ENCODE results near the gene CD200.

The CD200 gene

DNA sequence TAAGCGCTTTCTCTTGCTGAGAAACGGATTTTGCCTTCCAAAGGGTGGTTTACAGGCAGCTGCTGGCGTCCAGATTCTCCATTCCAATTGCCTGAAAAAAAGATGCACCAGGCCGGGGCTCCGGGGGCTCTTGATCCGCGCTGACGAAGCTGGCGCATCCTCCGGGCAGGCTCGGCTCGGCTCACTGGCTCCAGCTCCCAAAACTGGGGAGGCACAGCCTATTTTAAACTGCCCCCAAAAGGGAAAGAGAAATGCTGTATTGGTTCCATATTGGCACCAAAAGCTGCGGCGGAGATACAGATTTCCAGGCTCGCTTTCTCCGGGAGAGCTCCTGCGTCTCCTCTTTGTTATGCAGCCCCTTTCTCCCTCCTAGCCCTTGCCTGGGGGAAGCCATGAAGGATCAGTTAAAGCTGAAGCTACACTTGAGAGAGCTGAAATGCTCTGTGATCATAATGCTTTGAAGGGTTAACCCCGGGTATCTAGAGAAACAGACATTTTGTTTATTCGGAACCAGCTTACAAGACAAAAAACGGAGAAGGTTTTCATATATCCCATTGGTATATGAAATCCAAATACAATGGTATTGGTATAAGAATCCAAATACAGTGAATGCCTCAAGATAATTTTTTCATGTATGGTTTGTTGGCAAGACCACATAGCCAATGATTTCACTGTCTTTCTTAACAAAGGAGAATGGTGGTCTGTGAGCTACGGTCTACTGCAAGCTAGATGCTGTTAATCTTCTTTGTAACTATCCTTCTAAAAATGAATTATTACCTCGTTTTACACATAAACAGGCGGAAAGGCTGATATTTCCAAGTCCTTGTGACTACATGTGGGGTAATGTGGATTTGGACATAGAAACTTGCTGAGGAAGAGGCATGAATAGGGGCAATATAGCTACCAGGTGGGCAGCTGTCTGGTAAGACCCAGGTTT is 693 bp downstream of the CD200 start:
- no peak for DNase-seq (ENCODE audit: low spot score)

DNA sequence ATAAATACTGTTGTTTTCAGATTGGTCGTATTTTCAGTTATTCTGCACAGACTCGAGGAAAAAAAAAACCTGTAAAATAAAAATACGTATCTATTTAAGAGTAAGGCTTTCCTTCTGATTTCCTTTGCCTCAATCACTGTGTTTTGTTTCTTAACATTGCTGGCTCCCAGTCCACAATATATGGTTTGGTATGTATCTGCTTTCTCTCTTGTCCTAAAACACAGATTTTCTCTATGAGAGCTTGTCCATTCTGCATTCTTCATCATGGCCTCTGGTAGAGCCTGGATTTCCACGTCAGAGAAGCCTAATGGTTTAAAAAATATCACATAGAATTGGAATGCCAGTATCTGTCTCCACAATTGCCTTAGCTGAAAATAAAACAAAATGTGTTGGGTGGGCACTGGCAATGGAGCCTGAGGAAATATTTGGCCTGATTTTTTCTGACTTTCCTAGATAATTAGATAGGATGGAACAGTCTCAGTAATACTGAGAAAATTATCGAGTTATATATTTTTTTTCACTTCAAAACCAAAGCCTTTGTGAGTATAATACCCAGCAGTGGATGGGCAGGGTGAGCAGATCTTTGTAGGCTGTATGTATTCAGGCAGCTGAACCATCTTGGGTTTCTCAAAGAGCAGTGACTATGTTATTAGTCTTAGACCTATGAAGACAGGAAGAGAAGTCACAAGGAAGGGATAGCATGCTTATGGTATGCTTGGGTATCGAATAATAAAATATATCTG is 1.9 kb downstream of the CD200 start:
- no peak for DNase-seq (ENCODE audit: low spot score)

DNA sequence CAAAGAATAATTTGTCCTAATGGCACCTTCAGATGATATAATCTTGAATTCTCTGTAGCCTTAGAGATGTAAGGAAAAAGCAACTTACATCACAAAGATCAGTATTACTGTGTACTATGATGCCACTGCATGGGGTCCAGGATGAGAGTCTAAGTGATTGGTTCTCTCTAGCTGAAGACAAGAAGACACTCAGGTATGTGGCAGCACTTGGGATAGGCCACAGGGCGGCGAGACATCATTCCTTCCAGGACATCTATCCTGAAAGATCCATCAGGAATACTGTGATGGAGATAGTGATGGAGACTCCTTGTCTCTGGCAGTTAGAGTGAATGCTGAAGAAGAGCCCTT is 2.5 kb downstream of the CD200 start:
- no peak for DNase-seq (ENCODE audit: low spot score)

DNA sequence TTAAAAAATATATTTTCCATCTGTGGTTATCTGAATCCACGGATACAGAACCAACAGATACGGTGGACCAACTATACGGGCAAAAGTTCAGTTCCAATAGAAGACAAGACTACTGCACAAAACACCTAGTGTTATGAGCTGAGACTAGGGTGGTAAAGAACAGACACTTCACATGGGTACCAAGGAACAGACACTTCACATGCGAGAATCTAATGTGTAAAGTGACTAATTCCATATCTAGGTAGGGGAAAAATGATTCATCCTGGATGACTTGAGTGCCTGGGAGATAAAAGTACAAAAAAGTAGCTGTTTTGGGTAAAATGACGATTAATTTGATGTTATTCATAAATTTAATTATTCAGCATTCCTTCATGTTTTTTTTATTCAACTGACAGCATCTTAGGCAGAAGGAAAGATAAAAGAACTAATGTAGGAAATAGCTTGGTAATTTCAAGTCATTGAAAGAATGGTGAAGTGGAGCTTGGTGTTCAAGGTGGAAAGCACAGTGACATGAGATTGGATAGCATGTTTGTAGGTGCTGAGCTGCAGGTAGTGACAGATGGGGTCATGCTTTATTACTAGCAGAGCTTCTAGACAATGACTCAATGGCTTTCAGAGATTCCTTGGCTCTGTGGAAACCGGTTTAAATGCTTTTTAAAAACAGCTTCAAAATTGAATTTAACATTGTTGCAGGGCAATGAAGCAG is 5.2 kb downstream of the CD200 start:
- DNase-seq (ENCODE audit: low spot score): no peak

DNA sequence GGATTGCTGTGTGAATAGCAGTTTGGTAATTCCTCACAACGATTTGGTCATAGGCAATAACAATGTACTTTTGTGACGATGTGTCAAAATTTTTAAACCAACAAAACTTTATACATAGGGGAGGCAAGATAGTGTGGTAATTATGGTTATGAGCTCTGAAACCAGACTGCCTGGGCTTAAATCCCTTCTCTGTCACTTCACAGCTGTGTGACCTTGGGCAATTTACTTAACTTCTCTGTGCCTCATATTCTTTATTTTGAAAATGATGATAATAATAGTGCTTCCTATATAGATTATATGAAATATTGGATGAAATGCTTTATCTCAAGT is 5.7 kb downstream of the CD200 start:
- DNase-seq (ENCODE audit: low spot score): no peak

DNA sequence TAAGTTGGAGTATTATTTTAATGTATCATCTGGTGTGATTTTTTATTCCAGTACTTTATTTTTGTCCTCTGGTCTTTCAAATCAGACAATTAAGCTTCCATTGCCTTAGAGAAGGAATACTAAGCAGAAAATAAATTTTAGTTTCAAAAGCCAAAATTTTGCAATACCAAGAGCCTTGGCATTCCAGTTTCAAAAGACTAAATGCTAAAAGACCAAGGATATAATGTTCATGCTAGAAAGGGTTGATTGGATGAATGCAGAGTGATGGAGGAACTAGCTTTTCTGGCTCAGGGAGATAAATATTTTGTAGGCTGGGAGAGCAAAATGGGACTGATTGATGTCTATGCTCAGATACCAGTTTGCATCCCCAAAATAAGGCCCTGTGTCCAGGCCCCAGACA is 6.2 kb downstream of the CD200 start:
- DNase-seq (ENCODE audit: low spot score): no peak

DNA sequence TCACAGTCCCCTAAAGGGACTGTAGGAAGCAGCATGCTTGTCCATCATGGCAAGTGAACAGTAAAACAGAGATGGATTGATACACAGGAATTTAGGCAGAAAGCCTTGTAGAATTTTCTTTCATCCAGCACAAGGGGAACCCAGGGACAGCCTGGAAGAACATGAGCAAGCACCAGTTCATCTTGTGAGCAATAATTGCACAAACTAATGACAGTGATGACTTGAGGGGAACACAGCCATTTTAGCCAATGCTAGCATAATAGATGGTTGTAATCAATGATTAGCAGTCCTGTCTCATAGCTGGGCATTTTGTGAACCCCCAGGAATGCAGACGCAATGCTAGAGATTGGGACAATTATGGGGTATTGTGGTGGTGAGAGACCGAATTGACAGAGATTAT is 6.7 kb downstream of the CD200 start:
- DNase-seq (ENCODE audit: low spot score): no peak

DNA sequence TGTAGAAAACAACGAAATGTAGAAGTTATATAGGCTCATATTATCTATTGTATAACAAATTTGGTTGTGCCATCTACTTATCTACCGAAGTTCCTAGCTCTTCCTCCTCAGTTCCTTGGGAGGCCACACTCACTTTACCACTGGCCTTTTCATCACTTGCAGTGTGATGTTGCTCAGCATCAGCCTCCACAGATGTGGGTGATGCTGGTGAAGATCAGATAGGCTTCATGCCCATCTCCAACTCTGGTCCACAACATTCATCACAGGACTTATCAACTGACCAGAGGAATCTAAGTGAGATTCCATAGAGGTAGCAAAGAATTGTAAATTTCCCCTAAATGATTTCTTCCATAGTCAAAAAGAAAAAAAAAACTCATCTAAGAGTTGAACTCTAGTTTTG is 8.4 kb downstream of the CD200 start:
- DNase-seq (ENCODE audit: low spot score): no peak

DNA sequence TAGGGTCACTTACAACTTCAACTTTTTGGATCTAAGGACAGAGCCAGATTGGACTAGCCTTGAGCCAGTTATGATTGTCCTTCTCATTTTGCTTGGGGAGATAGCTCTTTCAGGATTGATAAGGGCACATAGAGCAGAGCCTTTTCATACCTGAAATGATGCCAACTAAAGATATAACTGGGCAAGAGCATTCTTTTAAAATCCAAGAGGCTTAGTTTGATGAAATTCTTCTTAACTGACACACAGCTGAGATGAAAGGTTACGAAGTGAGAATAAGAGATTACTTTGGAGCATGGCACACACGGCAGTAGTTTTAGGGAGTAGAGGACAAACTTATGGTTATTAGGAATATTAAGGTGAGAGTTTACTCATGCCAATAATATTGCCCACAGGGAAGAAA is 12.7 kb downstream of the CD200 start:
- DNase-seq (ENCODE audit: low spot score): no peak

DNA sequence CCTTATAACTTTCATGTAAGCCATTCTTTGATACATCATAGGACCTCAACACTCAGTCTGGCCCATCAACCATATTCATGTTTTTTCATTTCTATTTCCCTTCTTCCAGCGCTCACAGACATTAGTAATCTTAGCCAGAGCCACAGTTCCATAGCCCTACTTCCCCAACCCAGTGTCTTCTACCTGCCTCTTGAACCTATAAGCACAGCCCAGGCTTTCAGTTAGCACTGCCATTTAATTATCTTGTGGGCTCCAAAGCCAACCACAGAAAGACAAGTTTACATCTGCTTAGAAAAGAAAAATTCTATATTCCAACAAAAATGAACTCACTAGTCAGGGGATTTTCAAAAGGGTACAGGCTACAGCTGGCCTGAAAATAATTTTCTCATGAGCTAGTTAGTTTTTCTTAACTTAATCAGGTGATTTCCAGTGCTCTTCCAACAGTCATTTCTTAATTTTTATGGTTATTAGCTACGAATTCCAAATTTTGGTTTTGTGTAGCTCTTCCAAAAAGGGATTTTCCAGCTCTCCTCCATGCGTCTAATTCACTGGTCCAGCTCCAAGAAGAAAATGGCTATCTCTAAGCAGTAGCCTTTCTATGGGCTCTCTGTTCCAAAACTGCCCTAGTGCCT is 13.7 kb downstream of the CD200 start:
- no peak for DNase-seq (ENCODE audit: low spot score)

DNA sequence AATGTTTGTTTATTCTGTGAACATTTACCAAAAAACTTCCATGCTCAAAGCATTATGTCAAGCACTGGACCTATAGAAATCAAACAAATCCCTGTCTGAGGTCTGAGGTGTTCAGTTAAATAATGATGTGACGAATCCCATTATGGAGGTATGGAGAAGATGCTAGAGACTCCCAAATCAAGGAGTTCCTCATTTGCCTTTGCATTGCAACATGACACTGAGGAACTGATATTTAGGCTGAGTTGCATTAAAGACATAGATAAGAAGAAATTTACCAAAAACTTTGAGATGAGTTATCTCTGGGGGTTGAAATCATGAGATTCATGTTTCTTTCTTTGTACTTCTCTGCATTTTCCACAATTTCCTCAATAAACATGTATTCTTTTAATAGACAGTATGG is 16.0 kb downstream of the CD200 start:
- no peak for DNase-seq (ENCODE audit: low spot score)

DNA sequence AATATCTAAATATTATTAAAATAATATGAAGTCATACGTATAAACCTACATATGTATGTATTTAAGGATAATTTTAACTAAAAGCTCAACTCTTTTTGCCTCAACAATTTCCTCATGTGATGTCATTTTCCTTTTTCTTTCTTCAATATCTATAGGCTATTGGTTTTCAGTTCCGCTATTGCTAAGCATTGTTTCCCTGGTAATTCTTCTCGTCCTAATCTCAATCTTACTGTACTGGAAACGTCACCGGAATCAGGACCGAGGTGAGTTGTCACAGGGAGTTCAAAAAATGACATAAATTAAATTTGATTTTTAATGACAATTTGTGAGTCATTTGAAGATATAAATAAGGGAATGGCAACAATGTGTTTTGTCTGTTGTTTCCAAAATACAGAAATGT is 16.6 kb downstream of the CD200 start:
- no peak for DNase-seq (ENCODE audit: low spot score)

DNA sequence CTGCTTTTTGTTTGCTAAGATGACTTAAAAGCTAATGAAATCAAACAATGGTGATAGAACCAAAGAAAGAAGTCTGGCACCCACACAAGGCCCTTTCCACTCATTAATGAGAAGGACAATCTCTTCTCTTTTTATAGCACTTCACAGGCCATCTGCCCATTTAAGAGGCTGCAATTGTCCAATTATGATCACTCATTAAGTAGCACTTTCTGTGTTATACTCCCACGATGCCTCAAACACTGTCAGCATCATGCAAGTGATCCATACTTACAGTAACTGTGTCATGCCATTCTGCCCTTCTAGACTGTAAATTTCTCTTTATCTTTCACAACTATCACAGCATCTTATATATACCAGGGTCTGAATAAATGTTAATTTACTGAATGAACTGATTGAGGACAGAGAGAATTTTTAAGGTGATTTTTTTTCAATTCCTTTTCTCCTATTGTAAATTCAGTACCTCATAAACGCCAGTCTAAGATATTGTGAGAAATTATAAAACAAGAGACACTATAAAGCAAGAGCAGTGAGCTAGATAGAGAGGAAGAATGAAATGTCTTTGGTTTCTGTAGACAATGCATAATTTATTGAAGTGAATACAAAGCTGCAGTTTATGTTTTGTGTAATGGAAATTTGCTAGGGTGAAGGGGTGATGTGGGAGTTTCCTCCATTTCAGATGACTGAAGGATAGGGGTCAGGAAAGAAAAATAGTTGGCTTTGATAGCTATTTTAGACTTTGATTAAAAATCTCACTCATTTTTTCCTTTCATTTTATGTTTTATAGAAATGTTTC is 17.3 kb downstream of the CD200 start:
- no peak for DNase-seq (ENCODE audit: low spot score)

DNA sequence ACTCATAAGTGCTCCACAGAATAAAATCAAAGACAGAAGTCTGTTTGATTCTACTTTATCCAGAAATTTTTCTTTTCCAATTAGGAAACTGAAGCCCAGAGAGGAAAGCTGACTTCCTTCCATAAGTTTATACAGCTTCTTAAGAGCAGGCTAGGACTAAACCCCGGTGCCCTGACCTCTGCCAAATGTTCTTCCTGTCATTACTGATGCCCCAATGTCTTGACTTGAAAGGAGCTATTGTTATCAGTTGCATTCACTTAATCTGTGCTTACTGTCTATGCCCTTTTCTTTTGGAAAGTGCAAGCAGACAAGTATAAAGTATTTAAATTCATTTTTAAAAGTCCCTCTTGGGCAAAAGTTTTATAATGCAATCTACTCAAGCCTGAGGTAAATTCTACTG is 18.1 kb downstream of the CD200 start:
- no peak for DNase-seq (ENCODE audit: low spot score)

DNA sequence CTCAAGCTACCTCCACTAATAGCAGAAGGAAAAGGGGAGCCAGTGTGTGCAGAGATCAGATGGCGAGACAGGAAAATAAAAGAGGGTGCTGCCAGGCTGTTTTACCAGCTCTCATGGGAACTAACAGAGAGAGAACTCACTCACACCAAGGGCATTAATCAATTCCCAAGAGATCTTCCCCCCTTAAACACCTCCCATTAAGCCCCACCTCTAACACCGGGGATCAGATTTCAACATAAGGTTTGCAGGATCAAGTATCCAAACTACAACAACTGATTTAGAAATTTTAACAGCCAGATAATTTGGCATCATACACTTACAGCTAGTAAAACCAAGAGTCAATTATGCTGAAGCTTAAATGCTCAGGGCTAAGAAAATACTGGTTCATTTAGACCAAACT is 18.9 kb downstream of the CD200 start:
- DNase-seq (ENCODE audit: low spot score): no peak

DNA sequence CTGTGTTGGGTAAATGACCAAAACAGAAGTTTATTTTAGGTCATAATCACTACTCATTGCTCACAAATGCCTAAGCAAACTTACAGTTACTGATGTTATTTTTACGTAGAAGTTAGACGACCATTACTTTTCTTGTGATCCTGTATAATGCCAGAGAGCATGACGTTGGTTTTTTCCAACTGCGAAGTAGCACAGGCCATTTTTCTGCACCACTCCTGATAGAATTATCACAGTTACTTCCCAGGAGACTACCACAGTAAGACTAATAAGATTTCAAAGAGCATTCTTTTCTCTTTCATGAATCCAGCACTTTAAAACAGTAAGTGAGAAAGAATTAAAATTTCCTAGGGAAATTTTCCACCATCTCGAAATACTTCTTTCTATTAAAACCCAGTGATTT is 19.8 kb downstream of the CD200 start:
- no peak for DNase-seq (ENCODE audit: low spot score)

DNA sequence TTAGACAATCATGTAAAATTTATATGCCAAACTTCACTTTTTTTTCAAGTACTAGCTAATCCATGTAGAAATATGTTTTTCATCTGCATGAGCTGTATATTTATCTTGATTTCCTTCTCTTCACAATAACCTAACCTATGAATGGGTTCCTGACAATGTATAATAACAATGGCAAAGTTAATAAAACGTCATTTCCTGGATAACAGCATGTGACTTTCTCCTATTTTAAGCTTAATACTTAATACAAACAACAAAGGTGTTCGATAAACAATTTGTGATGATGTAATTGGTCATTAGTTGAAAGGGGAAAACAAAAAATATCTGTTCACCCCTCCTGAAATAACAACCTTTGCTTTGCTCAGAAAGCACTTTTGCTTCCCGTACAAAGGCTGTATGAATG is 20.4 kb downstream of the CD200 start:
- no peak for DNase-seq (ENCODE audit: low spot score)

DNA sequence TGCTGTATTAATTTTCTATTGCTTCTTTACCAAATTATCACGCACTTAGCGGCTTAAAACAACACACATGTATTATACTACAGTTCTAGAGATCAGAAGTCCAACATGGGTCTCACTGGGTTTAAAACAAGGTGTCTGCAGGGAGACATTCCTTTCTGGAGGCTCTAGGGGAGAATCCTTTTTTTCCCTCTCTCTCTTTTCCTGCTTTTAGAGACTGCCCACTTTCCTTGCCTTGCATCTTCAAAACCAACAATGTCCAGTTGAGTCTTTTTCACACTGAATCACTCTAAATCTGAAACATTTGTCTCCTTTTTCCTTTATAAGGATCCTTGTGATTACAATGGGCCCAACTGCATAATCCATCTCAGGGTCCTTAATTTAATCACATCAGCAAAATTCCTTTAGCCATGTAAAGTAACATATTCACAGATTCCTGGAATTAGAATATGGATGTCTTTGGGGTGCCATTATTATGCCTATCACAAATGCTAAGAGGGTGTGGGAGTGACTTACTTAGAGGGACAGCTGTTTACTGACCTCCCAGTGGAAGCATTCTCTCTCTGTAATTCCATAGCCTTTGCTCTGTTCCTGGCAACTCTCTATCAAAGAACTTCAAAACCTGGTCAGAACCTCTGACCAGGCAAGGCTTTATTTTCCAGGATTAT is 21.8 kb downstream of the CD200 start:
- DNase-seq (ENCODE audit: low spot score): no peak

DNA sequence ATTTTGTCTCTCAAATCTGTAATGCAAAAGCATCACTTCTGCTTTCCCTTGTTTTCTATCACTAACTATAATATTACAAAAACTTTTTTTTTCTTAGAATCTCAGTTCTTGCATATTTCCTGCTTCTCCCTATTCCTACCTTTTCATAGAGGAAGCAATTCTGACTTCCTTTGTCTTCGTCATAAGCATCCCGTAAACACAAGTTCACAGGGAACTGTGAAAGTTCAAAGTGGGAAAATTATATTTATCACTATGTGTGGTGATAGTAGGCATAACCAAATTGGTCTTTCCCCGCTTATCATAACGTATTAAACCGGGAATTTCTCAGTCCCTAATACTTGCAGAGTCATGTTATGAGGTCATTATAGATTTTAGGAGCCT is 22.3 kb downstream of the CD200 start:
- no peak for DNase-seq (ENCODE audit: low spot score)

DNA sequence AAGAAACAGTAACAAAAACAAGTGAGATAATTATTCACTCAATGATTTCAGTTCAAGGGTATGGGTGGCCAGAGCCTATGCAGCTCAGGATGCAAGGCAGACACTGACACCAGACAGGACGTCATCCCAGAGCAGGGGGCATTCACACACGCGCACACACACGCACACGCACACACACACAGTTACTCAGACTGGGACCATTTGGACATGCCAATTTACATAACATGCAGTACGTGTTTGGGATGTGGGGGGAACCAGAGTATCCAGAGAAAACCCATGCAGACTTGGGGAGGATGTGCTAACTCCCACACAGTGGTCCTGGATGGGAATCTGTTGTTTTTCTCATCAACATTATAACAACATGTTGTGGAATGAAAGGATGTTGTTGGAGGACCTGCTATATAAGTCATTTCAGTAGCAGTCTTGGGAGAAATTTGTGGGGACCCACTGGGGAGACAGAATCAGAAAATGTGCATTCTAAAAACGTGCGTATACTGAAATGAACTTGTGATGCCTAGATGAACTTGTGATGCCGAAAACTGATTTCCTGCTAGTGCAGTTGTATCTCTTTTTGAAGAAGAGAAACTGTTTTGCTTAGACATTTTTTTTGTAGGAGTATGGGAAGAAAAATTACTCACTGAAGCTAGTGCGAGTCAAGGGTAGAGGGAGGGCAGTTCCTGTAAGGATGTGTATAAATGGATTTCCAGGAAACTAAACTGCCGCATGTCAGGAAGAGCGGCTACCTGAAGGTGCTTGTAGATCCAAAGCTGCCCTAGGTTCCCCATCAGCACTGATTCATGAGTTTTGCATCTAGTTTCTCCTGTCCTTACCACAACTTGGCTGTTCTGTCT is 25.2 kb downstream of the CD200 start:
- peak; percentile 3 for DNase-seq (ENCODE audit: low spot score)
